Left lung (tissue), 10 donors: ENCODE results near the gene BHLHE40. TPM values are rescaled to one million over a fixed set of nuclear protein-coding genes. Genes with fewer than 3 reads are reported as not detected.

Experiments used
- ATAC-seq: fragments of 200-7000 bp; cut with Tn5 transposase; one replicate; pipeline ENCODE4 v1.9.1; 2020; ENCODE audit warnings: moderate library complexity
- DNase-seq, 4 donors: peaks; one replicate each; pipeline ENCODE4 v3.0.0-alpha.2; 2013 to 2020
- H3K27ac ChIP-seq, 2 donors: fragments of 200-600 bp; sonication (generic) in 1 of 2; one replicate each; pipeline versions ENCODE4 v1.5.0 to v1.8.0; 2020 to 2021
- H3K27me3 ChIP-seq, 2 donors: fragments of 200-600 bp; sonication (generic) in 1 of 2; one replicate each; pipeline versions ENCODE4 v1.5.0 to v1.8.0; 2020 to 2021
- H3K36me3 ChIP-seq, 2 donors: fragments of 200-600 bp; sonication (generic) in 1 of 2; one replicate each; pipeline versions ENCODE4 v1.5.0 to v1.8.0; 2020 to 2021
- H3K4me1 ChIP-seq, 2 donors: fragments of 200-600 bp; one replicate each; pipeline ENCODE4 v1.8.0; 2021
- H3K4me3 ChIP-seq, 2 donors: fragments of 200-600 bp; sonication (generic) in 1 of 2; one replicate each; pipeline versions ENCODE4 v1.5.0 to v1.8.0; 2020 to 2021; ENCODE audit warnings: mild to moderate bottlenecking in 1 of 2
- H3K9me3 ChIP-seq, 2 donors: fragments of 200-600 bp; sonication (generic) in 1 of 2; one replicate each; pipeline versions ENCODE4 v1.5.0 to v1.8.0; 2020 to 2021
- intact Hi-C, 2 donors: fragments of 100-400 bp; cut with DNase I; formaldehyde crosslinking; loops; one replicate each; pipeline versions ENCODE4 v1.11.2 to v1.14.2; 2022
- polyA plus RNA-seq, 6 donors: library from polyadenylated mRNA; unstranded; fragments of 120-200 nt; gene quantifications; one replicate each; pipeline ENCODE4 v1.2.1, GENCODE V29; 2013; ENCODE audit not compliant: insufficient read length in 6 of 6
- total RNA-seq, 2 donors: library from RNA; stranded (reverse); fragmentation: NEBNext Ultra II Directional; extraction: Animal tissue kit (Norgen Biotek cat#: 25700); gene quantifications; one replicate each; pipeline ENCODE4 v1.2.1, GENCODE V29; 2021
- TF ChIP-seq, protein P1 (sequence below), 2 donors: fragments of 200-600 bp; sonication (generic) in 1 of 2; IDR thresholded peaks; one replicate each; pipeline versions ENCODE4 v1.5.0 to v1.8.0; 2021; ENCODE audit warnings: antibody characterized with exemption in 2 of 2
- donor health status: DM: no; HTN: yes; CAD: no.
- donor health status: DM: no; HTN: no; CAD: no.

BHLHE40 gene
- total and polyA plus RNA-seq, 8 donors: 17.9 to 97.5 (median 27.3) TPM

DNA sequence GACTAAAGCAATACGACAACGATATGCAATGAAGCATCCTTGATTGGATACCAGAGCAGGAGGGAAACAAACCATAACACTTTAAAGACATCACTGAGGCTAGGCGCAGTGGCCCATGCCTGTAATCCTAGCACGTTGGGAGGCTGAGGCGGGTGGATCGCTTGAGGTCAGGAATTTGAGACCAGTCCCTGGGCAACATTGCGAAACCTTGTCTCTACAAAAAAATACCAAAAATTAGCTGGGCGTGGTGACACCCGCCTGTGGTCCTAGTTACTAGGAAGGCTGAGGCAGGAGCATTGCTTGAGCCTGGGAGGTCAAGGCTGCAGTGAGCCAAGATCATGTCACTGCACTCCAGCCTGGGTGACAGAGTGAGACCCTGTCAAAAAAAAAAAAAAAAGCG, 33.9 kb upstream of the BHLHE40 start:
- ATAC-seq (no peak), DNase-seq (no peak)
- no peaks in the 10 kb centered on the region for H3K36me3 ChIP-seq
- no peak overlapping the region for H3K4me3 ChIP-seq
- intact Hi-C loops: no loop called here
- no peak overlapping the region for H3K27ac ChIP-seq
- no peaks in the 10 kb centered on the region for H3K9me3 ChIP-seq
- peaks cover 0 to 5% of the 10 kb centered on the region in 2 donors for H3K4me1 ChIP-seq
- TF ChIP-seq, protein P1, sequence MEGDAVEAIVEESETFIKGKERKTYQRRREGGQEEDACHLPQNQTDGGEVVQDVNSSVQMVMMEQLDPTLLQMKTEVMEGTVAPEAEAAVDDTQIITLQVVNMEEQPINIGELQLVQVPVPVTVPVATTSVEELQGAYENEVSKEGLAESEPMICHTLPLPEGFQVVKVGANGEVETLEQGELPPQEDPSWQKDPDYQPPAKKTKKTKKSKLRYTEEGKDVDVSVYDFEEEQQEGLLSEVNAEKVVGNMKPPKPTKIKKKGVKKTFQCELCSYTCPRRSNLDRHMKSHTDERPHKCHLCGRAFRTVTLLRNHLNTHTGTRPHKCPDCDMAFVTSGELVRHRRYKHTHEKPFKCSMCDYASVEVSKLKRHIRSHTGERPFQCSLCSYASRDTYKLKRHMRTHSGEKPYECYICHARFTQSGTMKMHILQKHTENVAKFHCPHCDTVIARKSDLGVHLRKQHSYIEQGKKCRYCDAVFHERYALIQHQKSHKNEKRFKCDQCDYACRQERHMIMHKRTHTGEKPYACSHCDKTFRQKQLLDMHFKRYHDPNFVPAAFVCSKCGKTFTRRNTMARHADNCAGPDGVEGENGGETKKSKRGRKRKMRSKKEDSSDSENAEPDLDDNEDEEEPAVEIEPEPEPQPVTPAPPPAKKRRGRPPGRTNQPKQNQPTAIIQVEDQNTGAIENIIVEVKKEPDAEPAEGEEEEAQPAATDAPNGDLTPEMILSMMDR (IDR thresholded peaks at IDR 0.05): no peak
- no peaks in the 10 kb centered on the region for H3K27me3 ChIP-seq

DNA sequence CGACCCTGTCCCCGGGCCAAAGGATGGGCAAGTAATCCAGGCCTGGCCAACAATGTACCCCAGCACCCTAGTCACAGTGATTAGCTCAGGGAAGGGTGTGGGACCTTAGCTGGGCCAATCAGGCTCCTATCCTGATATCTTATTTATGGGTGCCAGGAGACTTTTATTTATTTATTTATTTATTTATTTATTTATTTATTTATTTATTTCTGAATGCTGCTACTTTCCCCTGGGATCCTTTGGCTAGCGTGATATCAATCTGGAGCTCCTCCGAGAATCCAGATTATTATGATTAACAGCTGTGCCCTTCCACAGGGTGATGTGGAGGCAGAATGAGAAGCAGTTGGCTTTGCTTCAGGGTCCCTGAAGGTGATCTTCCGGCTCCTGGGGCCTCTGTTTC, 32.2 kb upstream of the BHLHE40 start:
- TF ChIP-seq, protein P1 (IDR thresholded peaks at IDR 0.05): no peak
- no peak overlapping the region for H3K4me3 ChIP-seq
- H3K4me1 ChIP-seq: peaks cover 0 to 12% of the 10 kb centered on the region in 2 donors
- DNase-seq: no peak
- H3K9me3 ChIP-seq: no peaks in the 10 kb centered on the region
- intact Hi-C loops: no loop called here
- no peak overlapping the region for H3K27ac ChIP-seq
- H3K36me3 ChIP-seq: no peaks in the 10 kb centered on the region
- no peaks in the 10 kb centered on the region for H3K27me3 ChIP-seq
- ATAC-seq: no peak

DNA sequence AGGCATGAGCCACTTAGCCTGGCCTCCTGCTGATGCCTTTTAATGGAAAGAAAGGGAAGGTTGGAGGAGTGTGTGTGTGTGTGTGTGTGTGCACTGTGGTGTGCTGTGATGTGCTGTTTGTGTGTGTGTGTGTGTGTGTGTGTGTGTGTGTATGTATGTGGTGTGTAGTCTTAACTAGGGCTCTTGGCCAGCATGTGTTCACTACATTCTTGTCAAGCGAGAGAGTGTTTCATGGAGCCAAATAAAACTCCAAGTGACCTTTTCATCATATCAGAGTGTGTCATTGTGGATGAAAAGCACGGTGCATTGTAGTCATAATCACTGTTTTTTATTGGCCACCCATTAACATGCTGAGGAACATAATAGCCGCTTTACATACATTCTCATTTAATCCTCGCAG, 30.8 kb upstream of the BHLHE40 start:
- DNase-seq (no peak), ATAC-seq (no peak)
- Histone ChIP-seq H3K36me3 (no peaks in the 10 kb centered on the region), H3K27ac (no peak overlapping the region), H3K27me3 (no peaks in the 10 kb centered on the region), H3K4me3 (no peak overlapping the region), H3K9me3 (no peaks in the 10 kb centered on the region), H3K4me1 (peaks cover 0 to 12% of the 10 kb centered on the region in 2 donors)
- TF ChIP-seq, protein P1 (IDR thresholded peaks at IDR 0.05): no peak
- intact Hi-C loops: no loop called here

DNA sequence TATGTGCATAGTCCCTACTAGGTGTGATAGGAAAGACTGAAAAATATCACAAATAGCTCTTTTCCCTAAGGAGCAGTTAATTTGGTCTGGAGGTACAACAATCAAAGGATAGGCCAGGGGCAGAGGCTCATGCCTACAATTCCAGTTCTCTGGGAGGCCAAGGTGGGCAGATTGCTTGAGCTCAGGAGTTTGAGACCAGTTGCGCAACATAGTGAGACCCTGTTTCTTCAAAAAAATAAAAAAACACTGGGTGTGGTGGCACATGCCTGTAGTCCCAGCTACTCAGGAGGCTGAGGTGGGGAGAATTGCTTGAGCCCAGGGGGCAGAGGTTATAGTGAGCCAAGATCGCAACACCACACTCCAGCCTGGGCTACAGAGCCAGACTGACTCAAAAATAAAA, 30.2 kb upstream of the BHLHE40 start:
- ATAC-seq (no peak), DNase-seq (no peak)
- H3K27me3 ChIP-seq: no peaks in the 10 kb centered on the region
- H3K27ac ChIP-seq: no peak overlapping the region
- intact Hi-C loops: no loop called here
- H3K4me3 ChIP-seq: no peak overlapping the region
- H3K9me3 ChIP-seq: no peaks in the 10 kb centered on the region
- no peaks in the 10 kb centered on the region for H3K36me3 ChIP-seq
- TF ChIP-seq, protein P1 (IDR thresholded peaks at IDR 0.05): no peak
- peaks cover 0 to 12% of the 10 kb centered on the region in 2 donors for H3K4me1 ChIP-seq

DNA sequence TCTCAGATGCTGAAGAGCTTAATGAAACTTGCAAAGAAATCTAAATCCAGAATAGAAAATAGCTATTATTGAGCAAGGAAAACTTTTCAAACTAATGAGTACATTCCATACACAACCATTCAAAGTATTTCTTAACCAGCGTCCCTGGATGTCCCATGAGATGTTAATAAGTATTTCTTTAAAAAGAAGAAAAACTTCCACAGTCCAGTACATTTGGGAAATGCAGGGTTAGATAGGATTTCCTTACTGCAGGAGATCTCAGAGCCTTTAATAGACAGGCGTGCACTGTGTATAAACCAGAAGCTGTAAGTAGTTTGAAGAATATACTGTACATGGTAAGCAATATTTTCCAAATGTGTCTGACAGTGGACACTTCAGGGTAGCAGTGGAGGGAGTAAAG, 29.6 kb upstream of the BHLHE40 start:
- no peak for ATAC-seq
- no peak for DNase-seq
- Histone ChIP-seq H3K36me3 (no peaks in the 10 kb centered on the region), H3K27ac (no peak overlapping the region), H3K4me3 (no peak overlapping the region), H3K4me1 (peaks cover 0 to 12% of the 10 kb centered on the region in 2 donors), H3K9me3 (no peaks in the 10 kb centered on the region), H3K27me3 (no peaks in the 10 kb centered on the region)
- intact Hi-C loops: no loop called here
- TF ChIP-seq, protein P1 (IDR thresholded peaks at IDR 0.05): no peak
